HG03521 (cell line): ENCODE results near the gene GALE.
"Not testable (repeated sequence)": the region's sequence is repeated elsewhere in the genome, so short reads cannot be mapped to it uniquely, and the experiment has no call there.

Experiments
- ATAC-seq: cut with Tn5 transposase; IDR thresholded peaks from one replicate; pipeline ENCODE4 v1.9.1; 2021; ENCODE audit warnings: mild to moderate bottlenecking, moderate library complexity; ENCODE audit not compliant: unreplicated experiment

Gene GALE

DNA sequence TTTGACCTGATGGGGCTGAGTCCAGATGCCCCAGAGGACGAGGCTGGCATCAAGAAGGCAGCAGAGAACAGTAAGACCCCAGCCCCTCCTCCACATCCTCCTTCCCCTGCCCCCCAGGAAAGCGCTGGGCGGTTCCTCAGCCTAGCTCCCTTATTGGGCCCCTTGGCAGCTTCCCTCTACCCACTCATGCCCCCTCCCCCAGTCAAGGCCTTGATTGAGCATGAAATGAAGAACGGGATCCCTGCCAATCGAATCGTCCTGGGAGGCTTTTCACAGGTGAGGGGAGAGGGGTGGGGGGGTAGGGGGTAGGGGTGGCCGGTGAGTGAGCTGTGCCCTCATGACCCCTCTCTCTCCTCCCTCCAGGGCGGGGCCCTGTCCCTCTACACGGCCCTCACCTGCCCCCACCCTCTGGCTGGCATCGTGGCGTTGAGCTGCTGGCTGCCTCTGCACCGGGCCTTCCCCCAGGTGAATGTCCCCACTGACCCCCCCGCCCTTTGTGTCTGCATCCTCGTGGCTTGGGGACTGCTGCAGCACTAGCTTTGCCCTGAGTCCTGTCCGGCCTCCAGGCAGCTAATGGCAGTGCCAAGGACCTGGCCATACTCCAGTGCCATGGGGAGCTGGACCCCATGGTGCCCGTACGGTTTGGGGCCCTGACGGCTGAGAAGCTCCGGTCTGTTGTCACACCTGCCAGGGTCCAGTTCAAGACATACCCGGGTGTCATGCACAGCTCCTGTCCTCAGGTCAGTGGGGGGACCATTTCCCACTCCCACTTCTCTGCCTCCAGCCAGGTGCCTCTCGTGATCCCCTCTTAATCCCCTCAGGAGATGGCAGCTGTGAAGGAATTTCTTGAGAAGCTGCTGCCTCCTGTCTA lies 6.5 kb downstream of the GALE start:
- no peak for ATAC-seq

DNA sequence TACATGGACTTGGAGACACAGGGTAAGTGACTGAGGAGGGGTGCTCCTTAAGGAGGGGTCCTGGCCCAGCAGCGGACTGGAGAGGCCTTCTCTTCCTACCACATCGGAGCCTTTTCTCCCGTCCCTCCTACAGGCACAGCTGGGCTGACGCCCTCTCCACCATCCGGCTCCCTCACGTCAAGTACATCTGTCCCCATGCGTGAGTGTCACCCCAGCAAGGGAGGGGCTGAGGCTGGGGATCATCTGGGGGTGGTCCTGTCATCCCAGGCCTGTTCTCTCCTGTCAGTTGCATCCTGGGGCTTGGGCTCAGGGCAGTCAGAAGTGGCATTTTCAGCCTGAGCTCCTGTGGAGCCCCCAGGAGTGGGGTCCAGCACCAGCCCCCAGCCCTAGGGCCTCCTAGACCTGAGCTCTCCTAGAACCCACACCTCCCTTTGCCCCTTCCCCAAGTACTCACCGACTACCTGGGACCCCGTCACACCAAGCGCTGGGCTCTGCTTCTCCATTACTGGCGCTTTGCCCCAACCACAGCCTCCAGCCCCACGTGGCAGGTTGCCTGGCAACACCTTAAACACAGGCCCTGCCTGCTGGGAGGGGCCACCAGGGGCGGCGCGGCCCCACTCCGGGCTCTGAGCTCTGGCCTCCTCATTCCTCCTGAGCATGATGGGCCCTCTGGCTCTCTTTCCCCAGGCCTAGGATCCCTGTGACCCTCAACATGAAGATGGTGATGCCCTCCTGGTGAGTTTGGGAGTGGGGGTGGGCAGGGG lies 7.4 kb downstream of the GALE start:
- ATAC-seq, result no peak

- no peak for ATAC-seq
These were observed 8.2 kb downstream of the GALE start for GRCh38 chr1:23792151-23792945.

- ATAC-seq, result no peak
These were observed 9.0 kb downstream of the GALE start for GRCh38 chr1:23791516-23792047.

GRCh38 chr1:23790696-23791515 lies 9.6 kb downstream of the GALE start, which contains the start of gene LYPLA2:
LYPLA2 (plus strand) TSS chr1:23791145; CDS start chr1:23792683, 1,538 bp downstream.
- peak; percentile 79 for ATAC-seq

- no peak for ATAC-seq
These were observed 11.9 kb downstream of the GALE start for GRCh38 chr1:23788695-23789094.

DNA sequence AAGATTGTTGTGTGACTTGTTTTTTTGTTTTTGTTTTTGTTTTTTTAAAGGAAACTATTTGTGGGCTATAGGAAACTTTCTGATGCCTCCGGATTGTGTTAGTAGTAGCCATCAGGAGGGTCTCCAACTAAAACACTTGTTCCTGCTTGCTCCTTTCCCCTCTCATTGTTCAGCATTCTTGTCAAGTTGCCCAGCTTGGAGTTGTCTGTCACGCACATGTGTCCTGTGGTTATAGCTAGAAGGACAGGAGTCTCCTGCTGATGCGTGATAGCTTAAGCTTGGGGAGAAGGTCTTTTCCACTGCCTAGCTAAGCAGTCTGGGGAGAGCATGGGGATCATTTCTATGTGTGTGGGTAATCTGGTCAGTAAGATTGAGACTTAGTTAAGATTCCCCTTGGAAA lies 12.9 kb downstream of the GALE start:
- no peak for ATAC-seq

DNA sequence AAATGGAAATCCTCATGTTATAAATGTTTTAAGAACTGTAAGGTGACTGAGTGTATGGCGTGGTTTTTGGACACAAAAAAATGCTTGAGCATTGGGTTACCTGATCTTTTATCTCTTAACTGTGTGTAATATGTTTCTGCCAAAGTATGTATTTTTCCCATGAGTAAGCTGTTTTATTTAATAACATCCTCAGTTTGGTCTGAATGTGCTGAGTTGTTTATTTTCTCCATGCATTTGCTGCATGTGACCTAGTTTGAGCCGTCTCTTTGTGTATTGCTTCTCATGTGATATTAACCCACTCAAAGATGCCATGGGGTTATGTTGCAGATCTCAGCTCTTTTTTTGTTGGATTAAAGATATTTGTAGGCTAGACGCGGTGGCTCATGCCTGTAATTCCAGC lies 15.7 kb downstream of the GALE start:
- ATAC-seq, result no peak

GRCh38 chr1:23783141-23783540 lies 17.4 kb downstream of the GALE start:
- ATAC-seq, result not testable (repeated sequence)

DNA sequence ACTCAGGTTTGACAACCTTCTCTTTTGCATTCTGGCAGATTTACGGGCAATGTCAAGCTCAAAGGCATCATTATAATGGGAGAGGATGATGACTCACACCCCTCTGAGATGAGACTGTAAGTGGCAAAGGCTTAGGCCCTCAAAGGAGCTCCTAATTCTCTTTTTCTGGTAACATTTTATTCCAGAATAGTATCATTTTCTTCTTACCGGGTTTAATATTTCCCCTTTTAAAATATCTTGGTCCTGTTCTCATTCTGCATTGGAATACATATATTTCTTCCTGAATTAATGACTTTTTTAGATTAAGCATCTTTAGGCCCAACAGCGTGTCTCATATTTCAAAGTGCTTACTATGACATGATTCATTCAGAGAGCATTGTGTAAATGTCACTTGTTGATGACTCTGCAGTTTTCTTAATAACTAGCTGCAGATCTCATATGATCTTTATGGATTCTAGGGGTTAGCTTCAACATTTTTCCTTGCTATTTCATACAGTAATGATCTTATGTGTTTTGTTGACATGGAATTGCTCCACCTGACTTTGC lies 20.7 kb downstream of the GALE start:
- ATAC-seq, result no peak

DNA sequence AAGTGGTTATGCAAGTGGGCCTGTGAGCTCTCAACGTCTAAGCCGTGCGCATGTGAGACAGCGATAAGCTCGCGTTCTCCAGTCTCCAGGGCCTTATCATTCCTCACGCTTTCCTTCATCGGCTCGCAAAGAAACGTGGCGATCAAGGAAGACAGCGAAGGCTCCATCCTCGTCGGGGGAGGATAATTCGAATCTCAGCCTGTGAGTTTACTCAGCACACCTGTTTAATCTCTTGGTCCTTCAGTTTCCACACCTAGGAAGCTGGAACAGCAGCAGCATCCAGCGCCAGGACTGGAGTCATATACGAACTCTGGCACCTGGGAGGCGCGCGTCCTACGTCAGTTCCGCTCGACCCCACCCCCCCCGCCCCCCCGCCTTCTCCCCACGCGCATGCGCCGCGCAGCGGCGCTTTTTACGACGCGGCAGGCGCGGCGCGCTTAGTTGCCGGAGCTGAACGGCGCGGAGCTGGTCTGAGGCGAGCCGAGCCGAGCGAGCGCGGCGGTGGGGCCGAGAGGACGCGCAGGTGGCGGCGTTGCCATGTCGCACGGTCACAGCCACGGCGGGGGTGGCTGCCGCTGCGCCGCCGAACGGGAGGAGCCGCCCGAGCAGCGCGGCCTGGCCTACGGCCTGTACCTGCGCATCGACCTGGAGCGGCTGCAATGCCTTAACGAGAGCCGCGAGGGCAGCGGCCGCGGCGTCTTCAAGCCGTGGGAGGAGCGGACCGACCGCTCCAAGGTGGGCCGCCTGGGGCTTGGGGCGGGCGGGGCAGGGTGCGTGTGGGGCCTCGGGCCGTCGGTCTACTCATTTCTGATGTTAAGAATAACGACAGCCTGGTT lies 22.4 kb downstream of the GALE start, which contains the start of gene PITHD1:
Gene PITHD1 (plus strand): TSS at position 440 of the 836 bp plus-strand sequence. CDS start 98 bp downstream, at position 538.
- ATAC-seq, result peak; percentile 83

DNA sequence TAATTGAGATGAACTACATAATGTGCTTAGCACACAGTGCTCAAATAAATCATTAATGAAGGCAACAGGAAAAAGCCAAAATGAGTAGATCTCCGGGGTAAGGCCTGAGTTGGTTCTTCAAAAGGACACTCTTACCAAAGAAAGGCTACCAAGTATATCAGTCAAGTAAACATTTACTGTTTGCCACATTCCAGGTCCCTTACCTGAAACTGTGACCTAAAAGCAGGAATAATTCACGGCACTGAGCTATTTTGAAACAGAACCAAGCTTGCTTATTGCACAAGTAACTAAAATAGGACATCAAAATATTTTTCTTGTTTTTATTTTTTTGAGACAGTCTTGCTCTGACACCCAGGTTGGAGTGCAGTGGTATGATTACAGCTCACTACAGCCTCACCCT lies 24.3 kb downstream of the GALE start:
- no peak for ATAC-seq

GRCh38 chr1:23774174-23774880 lies 26.2 kb downstream of the GALE start:
- ATAC-seq, result no peak

- ATAC-seq, result no peak
These were observed 27.7 kb downstream of the GALE start for GRCh38 chr1:23772854-23773242.

GRCh38 chr1:23772049-23772853 lies 28.3 kb downstream of the GALE start:
- ATAC-seq, result peak; percentile 45

GRCh38 chr1:23768733-23769132 lies 31.8 kb downstream of the GALE start:
- ATAC-seq, result no peak

DNA sequence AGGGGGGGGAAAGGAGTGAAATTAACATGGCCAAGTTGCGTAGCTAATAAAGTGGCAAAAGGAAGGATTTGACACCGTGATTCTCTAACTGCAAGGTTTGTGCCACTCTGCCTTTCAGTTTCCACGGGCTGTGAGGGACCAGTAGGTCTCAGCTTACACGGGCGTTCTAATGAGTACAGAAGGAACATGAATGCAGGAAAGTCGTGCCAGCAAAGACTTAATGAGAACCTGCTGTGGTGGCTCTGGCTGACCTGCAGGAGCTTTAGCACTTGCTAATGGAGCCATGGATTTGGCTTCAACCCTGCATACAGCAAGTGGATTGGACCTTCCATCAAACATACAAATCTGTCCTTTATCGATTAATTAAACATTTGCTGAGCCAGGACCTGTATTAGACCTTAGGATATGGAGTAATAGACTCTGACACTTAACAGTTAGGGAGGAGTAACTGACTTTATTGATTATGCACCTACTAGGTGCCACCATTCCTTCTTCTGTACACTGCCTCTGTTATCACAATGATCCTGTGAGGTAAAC lies 37.4 kb downstream of the GALE start:
- ATAC-seq, result no peak
